ENCODE results near the gene CHIA.

Gene CHIA

GRCh38 chr1:111290630-111291029 is at the start of gene CHIA:
Gene CHIA, plus strand, starts transcription at chr1:111290851. Its CDS starts 19,617 bp downstream, at chr1:111310468.
- no peak for DNase-seq

DNA sequence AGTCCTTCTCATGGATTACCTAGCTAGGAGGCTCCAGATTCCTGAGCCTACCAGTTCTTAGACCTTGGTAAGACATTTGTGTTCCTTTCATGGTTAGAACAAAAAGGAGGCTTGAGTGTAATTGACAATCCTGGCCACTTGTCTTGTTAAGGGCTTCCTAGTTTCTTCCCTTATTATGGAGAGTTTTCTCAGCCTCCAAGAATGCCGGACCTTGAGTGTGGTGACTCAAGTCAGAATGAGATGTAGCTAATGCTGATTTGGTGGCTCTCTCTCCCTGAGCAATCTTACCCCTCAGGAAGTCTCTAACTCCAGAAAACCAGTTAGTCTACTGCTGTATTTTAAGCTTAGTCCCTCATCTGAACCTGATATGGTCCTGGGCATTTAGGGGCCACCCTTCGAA is 48.9 kb upstream of the CHIA start:
- no peak for DNase-seq

DNA sequence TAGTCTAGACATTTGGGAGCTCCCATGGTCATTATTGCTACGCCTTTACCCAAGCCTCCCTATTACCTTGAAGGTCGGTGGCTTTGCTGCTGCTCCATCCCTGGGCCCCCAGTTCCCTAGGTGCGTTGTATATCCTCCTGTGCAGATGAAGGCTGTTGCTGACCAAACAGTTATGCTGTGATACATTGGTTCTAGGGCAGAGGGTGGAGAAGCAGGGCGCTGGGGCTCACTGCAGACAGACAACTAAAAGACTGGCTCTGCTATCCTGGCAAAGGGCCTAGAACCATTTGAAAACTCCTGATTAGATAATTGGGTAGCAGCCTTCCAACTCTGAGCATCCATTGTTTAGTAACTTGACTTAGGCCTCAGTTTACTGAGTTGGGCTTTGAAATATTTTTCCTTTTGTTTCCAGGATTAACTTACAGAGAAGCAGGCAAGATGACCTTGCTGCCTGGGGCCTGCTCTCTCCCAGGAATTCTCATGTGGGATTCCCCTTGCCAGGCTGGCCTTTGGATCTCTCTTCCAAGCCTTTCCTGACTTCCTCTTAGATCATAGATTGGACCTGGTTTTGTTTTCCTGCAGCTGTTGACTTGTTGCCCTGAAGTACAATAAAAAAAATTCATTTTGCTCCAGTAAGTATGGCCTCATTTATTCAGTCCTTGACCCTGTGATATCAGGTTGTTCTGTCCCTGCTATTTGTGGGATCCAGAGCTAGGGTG is 47.7 kb upstream of the CHIA start:
- DNase-seq = no peak

- no peak for DNase-seq
Measured at GRCh38 chr1:111247125-111247838, 43.4 kb upstream of the CHIA start.

DNA sequence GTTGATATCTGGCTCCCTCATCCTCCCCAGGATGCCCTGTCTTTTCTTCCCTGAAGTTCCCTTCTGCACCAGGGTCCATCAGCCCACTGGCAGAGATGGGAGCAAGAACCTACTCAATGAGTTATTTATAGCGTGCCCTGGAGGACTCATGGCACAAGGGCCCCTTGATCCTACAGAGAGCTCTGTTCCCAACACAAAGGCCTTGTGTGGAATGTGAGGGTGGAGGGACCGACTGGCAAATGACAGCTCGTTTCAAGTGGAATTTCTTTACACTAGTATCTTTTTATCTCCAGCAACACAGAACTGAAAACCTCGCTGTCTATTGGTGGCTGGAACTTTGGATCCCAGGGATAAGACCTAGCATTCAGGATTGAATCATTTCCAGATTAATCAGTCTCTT is 40.7 kb upstream of the CHIA start:
- no peak for DNase-seq

DNA sequence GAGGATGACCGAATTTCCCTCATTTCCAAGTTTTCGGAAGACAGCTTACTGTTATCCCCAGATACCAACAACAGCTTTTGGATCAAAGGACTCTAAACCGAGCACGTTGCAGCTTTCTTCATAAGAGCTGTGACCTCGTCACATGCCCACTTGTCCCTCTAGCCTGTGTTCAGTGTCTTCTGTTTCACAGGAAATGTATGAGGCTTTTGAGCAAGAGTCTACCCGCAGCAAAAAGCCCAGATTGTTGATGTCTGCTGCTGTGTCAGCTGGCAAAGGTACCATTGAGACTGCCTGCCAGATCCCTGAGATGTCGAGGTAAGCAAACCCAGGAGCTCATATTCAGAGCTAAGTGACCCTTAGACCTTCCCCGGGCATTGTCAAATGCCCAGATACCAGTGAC is 39.1 kb upstream of the CHIA start:
- DNase-seq = no peak

DNA sequence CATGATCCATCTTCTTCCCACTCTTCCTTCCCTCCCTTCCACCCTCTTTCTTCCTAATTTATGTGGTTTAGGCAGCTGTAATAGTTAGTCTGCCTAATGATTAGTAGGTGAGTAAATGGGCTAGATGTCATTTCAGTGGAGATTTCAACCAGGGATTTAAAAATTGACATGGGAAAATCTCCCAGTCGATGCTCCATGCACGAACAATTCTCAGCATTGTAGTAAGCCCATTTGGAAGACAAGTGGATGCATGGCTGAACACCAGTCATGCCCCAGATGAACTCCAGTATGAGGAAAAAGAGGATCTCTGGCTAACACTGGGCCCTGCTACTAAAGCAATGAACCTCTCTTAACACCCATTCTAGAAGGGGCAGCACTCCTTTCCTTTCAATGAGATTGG is 37.9 kb upstream of the CHIA start:
- DNase-seq = no peak

DNA sequence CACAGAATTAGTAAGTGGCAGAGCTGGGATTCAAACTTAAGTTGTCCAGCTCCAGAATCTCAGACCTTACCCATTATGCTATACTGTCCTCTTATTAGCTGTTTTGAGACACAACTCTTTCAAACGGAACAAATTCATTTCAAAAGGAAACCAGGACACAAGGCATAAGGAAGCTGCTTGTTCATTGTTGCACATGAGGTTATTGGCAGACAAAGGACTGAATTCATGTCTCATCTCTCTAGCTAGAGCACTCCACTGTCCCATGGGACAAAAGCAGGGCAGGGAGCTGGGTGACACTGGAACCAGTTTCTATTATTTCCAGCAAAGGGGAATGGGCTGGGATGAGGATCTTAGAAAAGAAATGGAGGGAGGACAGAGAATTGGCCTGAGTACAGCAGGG is 36.8 kb upstream of the CHIA start:
- DNase-seq = no peak

DNA sequence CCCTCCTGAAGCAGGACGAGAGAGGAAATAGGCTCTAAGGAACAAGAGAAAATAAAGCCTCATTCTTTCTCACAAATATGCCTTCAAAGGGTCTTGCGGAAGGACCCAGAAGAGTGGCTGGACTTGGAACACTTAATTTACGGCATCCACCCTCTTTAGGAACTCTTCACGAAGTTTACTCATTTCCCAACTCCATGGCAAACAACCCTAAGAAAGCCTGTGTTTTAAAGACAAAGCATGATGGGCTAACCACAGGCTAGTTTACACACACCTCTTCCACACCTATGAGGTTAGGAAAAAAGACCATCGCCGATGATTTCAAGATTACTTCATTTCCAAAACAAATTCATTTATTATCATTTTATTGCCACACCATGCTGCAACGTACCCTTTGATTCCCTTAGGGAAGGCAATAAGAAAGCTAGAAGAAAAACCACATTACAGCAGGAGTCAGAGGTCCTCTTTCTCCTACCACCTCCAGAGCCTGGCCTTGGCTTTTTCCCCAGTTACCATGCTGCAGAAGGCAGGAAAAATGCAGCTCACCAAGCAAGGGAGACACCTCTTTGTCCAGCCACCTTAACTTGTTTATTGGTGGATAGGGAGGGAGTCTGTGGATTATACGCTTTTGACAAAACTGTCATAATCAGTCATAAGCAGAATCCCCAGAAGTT is 33.5 kb upstream of the CHIA start:
- no peak for DNase-seq

GRCh38 chr1:111267801-111268508 is 22.7 kb upstream of the CHIA start:
- no peak for DNase-seq

- DNase-seq = no peak
Measured at GRCh38 chr1:111269825-111270406, 20.7 kb upstream of the CHIA start.

DNA sequence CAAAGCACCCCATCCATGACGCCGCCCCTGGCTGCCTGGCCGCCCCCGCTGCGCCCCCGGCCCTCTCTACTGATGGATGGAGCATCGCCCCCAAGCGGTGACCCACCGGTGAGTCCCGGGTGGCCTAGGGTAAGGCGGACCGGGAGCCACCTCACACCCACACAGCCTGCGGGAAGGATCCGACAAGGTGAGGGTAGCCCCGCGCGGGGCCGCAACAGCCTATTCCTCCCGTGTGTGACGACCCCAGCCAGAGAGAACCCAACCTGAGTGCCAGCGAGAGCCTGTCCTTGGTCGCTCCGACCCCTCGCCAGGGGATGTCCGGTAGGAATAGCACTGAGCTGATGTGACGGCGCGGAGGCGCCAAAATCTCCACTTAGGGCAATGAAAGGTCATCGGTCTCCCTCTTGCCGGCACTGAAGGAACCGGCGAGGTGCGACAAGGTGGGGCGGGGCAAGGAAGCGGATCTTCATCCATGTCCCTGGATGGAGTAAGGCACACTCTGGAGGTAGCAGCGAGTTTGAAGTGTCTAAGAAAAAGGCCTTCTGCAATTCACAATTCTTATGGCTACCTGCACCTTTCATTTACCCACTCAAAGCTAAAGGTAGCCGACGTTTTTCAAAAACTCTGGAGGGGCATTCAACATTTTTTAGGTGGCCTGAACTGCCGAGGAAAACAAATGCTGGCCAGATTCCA is 19.7 kb upstream of the CHIA start:
- DNase-seq = peak; percentile 17

- no peak for DNase-seq
Measured at GRCh38 chr1:111271464-111271801, 19.2 kb upstream of the CHIA start.

DNA sequence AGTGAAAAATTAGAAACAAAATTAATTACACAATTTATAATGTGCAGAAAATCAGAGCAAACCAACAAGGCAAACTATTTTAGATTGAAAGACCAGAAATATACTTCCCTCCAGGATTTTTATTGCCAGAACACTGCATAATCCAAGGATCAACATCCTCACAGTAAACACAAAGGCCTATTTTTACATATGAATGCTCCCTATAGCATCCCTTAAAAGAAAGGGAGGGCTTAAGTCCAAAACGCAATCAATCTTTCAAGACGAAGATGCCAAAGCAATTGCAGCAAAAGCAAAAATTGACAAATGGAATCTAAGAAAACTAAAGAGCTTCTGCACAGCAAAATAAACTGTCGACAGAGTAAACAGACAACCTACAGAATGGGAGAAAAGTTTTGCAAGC is 18.6 kb upstream of the CHIA start:
- no peak for DNase-seq

DNA sequence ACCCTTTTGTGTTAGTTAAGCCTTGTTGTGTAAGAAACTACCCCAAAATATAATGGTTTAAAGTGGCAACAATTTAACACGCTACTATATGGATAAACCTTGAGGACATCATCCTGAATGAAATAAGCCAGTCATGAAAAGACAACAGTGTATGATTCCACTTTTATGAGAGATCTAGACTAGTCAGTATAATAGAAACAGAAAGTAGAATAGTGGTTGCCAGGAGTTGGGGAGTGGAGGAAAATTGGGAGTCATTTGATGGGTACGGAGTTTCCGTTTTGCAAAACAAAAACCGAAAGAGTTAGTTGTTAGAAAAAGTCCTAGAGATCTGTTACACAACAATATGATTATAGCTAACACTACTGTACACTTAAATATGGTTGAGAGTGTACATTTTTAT is 16.0 kb upstream of the CHIA start:
- DNase-seq = no peak

DNA sequence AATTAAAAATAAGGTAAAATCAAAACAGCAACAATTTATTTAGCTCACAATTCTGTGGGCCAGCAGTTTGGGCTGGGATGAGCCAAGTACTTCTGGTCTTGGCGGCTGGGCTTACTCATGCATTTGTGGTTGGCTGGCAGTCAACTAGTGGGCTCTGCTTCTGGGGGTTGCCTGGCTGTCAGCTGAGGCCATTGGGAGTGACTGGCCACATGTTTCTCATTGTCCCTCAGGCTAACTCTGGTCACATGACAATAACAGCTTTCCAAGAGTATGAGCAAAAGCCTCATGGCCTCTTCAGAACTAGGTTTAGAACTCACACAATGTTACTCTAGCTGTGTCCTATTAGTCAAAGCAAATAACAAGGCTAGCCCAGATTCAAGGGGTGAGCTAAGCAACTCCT is 15.6 kb upstream of the CHIA start:
- no peak for DNase-seq

DNA sequence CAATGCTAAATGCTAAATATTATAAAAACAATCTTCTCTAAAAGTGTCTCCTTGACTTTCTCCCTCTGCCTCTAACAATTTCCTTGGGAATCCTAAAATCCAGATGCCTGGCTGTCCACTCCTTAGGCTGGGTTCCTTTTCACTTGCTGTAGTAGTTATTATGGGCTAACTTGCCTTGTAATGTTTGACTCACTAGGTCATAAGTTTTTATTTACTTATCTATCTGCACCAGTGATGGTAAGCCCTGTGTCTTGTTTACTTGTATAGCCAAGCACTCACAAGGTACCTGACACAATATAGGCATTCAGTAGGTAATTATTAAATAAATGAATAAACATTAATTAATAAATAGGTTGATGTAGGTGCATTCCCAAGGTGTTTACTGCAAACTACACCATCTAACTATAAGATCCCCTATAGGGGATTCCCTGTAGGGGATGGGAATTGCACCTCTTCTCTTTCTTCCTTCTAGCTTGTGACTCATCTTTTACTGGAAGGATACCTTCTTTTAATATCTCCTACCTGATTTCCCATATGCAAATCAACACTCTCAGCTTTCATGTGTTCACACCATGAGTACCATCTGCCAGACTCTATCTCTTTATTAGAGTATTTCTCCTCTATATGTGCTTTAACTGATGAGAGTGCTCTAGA is 14.7 kb upstream of the CHIA start:
- no peak for DNase-seq

- no peak for DNase-seq
Measured at GRCh38 chr1:111279144-111279543, 11.5 kb upstream of the CHIA start.

DNA sequence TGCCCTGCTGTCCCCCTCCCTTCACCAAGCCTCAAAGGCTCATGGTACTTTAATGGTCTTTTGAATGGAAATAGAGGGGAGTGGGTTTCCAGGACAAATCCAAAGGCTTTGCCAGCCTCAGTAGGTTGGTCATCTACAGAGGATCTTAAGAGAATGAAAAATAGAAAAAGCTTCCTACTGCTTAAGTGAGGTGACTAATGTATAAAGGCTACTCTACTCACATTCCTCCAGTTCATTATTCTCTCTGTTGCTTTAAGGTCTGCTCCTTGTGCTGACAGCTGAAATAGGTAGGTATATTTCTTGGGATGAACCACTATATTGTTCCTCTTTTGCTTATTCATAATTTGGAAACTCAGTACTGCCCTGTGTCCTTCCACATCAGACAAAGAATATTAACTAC is 10.4 kb upstream of the CHIA start:
- DNase-seq = no peak

- DNase-seq = no peak
Measured at GRCh38 chr1:111281411-111281810, 9.2 kb upstream of the CHIA start.

DNA sequence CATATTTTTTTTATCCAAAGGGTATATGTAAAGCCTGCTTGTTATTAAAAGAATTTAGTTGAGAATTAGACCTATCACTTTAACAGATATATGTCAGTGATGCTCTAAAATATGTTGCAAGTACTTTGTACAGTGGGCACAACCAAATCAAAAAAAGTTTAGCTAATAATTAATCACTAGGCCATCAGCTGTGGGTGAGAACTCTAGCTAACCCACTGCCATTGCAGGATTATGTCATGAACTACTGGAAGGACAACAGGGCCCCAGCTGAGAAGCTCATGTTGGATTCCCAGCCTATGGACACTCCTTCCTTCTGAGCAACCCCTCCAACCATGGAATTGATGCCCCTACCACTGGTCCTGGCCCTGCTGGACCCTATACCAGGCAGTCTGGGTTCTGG is 6.8 kb upstream of the CHIA start:
- no peak for DNase-seq

- no peak for DNase-seq
Measured at GRCh38 chr1:111285879-111286278, 4.8 kb upstream of the CHIA start.

Data from activated naive CD4-positive, alpha-beta T cell treated with anti-CD3 and anti-CD28 coated beads, Interleukin-2, amount 50 U/mL, for 16 hours (primary cell).